A549 (cell line): ENCODE results near the gene ZRANB1.

Source experiments
- EP300 ChIP-seq, 2 experiments: fragments of >200 bp; sonication (Bioruptor Twin); formaldehyde crosslinking; IDR thresholded peaks; 2 replicates in 1 of 2; 3 replicates in 1 of 2; pipeline ENCODE4 v1.6.1; 2016 to 2017
- JUN ChIP-seq, 2 experiments: fragments of >200 bp; sonication (Bioruptor Twin); formaldehyde crosslinking; IDR thresholded peaks; 2 replicates in 1 of 2; 3 replicates in 1 of 2; pipeline ENCODE4 v1.6.1; 2016 to 2017
- PHF8 ChIP-seq: fragments of 200-600 bp; sonication (generic); IDR thresholded peaks from 2 replicates; pipeline ENCODE4 v1.6.1; 2016; ENCODE audit warnings: low read depth, mild to moderate bottlenecking, antibody characterized with exemption, moderate library complexity, borderline replicate concordance
- POLR2A ChIP-seq: IDR thresholded peaks from 2 replicates; pipeline ENCODE4 v1.6.1; 2012; ENCODE audit warnings: mild to moderate bottlenecking, low read length
- POLR2AphosphoS2 ChIP-seq: conservative IDR thresholded peaks from 2 replicates; pipeline ENCODE4 v1.6.1; 2012; ENCODE audit warnings: low read length, improper control_type of control experiment, inconsistent platforms
- ZFP36 ChIP-seq: fragments of 450-650 bp; IDR thresholded peaks from 2 replicates; pipeline ENCODE4 v1.6.1; 2014; ENCODE audit warnings: borderline replicate concordance; ENCODE audit not compliant: partially characterized antibody
- TF ChIP-seq, protein P1 (sequence below): fragments of >200 bp; sonication (Bioruptor Twin); formaldehyde crosslinking; IDR thresholded peaks from 3 replicates; pipeline ENCODE4 v1.5.1; 2016
- TF ChIP-seq, protein P2 (sequence below): IDR thresholded peaks from 2 replicates; pipeline ENCODE4 v1.6.1; 2012
- TF ChIP-seq, protein P3 (sequence below): IDR thresholded peaks from 2 replicates; pipeline ENCODE4 v1.6.1; 2012

DNA sequence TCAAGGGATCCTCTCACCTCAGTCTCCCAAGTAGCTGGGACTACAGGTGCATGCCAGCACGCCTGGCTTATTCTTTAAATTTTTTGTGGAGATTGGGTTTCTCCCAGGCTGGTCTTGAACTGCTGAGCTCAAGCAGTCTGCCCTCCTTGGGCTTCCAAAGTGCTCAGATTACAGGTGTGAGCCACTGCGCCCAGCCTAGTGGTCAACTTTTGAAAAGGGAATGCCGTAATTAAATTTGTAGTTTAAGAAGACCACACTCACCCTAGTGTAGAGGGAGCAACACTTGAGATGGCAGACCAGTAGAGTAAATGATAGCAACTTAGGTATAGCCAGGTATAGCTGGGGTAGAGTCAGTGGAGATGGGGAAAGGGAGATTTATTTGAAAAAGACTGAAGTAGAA lies 17.6 kb downstream of the ZRANB1 start:
- TF ChIP-seq, protein P1, sequence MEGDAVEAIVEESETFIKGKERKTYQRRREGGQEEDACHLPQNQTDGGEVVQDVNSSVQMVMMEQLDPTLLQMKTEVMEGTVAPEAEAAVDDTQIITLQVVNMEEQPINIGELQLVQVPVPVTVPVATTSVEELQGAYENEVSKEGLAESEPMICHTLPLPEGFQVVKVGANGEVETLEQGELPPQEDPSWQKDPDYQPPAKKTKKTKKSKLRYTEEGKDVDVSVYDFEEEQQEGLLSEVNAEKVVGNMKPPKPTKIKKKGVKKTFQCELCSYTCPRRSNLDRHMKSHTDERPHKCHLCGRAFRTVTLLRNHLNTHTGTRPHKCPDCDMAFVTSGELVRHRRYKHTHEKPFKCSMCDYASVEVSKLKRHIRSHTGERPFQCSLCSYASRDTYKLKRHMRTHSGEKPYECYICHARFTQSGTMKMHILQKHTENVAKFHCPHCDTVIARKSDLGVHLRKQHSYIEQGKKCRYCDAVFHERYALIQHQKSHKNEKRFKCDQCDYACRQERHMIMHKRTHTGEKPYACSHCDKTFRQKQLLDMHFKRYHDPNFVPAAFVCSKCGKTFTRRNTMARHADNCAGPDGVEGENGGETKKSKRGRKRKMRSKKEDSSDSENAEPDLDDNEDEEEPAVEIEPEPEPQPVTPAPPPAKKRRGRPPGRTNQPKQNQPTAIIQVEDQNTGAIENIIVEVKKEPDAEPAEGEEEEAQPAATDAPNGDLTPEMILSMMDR, result no peak
- no peak for TF ChIP-seq POLR2A
- TF ChIP-seq, protein P2, sequence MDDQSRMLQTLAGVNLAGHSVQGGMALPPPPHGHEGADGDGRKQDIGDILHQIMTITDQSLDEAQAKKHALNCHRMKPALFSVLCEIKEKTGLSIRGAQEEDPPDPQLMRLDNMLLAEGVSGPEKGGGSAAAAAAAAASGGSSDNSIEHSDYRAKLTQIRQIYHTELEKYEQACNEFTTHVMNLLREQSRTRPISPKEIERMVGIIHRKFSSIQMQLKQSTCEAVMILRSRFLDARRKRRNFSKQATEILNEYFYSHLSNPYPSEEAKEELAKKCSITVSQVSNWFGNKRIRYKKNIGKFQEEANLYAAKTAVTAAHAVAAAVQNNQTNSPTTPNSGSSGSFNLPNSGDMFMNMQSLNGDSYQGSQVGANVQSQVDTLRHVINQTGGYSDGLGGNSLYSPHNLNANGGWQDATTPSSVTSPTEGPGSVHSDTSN, result no peak
- TF ChIP-seq PHF8, result no peak
- TF ChIP-seq POLR2AphosphoS2, result no peak
- TF ChIP-seq ZFP36, result no peak
- TF ChIP-seq EP300 (IDR thresholded peaks at IDR 0.05), result no peak
- TF ChIP-seq, protein P3, sequence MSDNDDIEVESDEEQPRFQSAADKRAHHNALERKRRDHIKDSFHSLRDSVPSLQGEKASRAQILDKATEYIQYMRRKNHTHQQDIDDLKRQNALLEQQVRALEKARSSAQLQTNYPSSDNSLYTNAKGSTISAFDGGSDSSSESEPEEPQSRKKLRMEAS, result no peak
- no peak for TF ChIP-seq JUN (IDR thresholded peaks at IDR 0.05)
